GDM1 (cell line): ENCODE data around the gene LIMA1.
A peak's percentile ranks its signal among the peaks of the same experiment; 100 is the strongest.
"Not testable (repeated sequence)": the region's sequence is repeated elsewhere in the genome, so short reads cannot be mapped to it uniquely, and the experiment has no call there.

Experiments
- DNase-seq: peaks from one replicate; lab custom pipeline; 2025; lab: John Stamatoyannopoulos, UW

Gene LIMA1

GRCh38 chr12:50285253-50285652 is 1.9 kb upstream of the LIMA1 start:
- DNase-seq = no peak

GRCh38 chr12:50282721-50283228 is 545 bp downstream of the LIMA1 start:
- DNase-seq = no peak

- no peak for DNase-seq
Observed at GRCh38 chr12:50279501-50279900, 3.8 kb downstream of the LIMA1 start.

GRCh38 chr12:50276912-50277671 is 6.2 kb downstream of the LIMA1 start:
- DNase-seq = no peak

DNA sequence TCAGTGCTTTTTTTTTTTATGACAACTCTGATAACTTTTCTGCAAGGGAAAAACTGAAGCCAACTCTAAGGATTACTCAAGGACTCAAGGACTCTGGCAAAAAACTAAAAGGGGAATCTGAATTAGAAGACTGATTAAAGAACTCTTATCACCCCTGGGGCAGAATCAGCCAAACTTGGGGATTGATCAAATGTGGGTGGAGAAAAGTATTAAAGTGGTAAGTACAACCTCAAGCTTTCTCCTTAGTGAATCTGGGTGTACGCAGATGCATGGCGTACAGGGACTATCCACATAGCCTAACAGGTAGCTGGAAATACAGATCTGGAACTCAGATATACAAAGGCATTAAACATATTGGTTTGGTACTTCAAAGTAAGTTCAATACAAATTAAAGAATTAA is 7.3 kb downstream of the LIMA1 start:
- DNase-seq = no peak

GRCh38 chr12:50275556-50275955 is 7.8 kb downstream of the LIMA1 start:
- DNase-seq = peak; percentile 29

GRCh38 chr12:50275127-50275526 is 8.2 kb downstream of the LIMA1 start:
- DNase-seq = not testable (repeated sequence)

DNA sequence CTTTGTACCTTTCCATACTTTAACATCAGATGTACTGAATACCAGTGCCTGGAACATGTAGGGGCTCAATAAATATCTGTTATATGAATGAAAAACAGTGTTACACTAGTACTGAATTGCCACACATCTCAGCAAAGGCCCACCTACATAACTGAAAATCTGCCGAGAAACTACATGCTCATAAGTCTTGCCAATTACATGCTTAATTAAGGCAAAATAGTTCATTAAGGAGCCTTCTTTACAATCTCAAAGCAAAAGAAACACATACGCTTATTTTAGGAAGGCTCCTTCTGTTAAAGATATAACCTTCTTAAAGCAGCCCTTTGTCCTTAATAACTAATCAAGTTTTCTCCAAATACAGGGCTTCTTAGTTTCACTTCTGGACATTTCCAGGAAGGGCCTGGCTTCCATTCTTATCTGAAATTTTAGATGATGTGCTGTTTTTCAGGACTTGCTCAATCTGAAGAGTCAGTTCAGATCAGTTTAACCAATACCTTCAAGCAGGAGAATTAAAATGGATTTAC is 11.5 kb downstream of the LIMA1 start:
- DNase-seq = no peak

- DNase-seq = no peak
Observed at GRCh38 chr12:50268482-50268881, 14.8 kb downstream of the LIMA1 start.

GRCh38 chr12:50265770-50266524 is 17.4 kb downstream of the LIMA1 start:
- DNase-seq = no peak

- no peak for DNase-seq
Observed at GRCh38 chr12:50263832-50264231, 19.5 kb downstream of the LIMA1 start.

DNA sequence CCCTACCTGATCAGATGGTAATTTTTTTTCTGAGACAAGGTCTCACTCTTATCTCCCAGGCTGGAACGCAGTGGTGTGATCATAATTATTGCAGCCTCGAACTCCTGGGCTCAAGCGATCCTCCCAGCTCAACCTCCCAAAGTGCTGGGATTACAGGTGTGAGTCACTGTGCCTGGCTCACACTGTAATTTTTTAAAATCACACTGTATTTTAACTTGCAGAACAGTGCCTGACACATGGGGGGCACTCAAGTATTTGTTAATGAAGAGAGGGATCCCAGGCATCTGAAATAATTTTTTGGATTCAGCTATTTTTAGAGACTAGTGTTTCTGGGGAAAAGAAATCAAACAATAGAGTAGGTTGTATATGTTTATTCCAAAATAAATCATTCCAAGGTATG is 21.7 kb downstream of the LIMA1 start:
- no peak for DNase-seq

- no peak for DNase-seq
Observed at GRCh38 chr12:50258167-50258551, 25.2 kb downstream of the LIMA1 start.

DNA sequence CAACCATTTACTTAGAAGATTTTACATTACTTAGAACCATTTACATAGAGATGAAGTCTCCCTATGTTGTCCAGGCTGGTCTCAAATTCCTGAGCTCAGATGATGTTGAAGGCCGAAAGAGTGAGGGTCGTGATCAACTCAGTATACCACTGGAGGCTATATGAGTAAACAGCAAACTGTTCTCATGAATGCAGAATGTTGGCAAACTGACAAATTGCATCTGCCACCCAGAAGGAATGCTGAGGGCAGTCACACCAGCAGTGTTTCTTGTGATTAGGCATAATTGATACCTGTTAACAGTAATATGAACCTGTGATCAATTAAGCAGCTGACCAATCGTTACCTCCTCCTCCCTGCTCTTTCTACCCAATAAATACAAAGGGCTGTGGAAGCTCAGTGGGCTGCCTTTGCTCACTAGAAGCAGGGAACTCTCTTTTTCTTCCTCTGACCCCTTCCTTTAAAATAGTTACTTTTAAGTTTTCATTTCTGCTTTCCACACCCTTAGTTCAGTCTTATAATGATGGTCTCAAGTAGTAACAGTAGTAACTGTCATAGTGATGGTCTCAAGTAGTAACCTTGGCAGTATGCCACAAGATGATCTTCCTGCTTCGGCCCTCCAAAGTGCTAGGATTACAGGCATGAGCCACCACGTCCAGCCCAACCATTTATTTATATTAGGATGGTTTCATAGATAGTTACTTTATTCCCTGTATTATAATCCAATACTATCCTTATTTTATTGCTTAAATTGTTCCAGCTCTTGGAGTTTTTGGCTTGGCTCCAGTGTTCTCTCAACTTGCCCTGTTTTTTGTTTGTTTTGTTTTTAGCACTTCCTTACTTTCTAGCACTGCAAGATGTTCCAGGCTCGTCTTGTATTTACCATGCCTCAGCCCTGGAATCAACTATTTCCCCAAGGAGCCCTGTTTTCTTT is 25.8 kb downstream of the LIMA1 start:
- no peak for DNase-seq

- no peak for DNase-seq
Observed at GRCh38 chr12:50256761-50257160, 26.6 kb downstream of the LIMA1 start.

GRCh38 chr12:50252977-50253602 is 30.2 kb downstream of the LIMA1 start:
- DNase-seq = no peak

DNA sequence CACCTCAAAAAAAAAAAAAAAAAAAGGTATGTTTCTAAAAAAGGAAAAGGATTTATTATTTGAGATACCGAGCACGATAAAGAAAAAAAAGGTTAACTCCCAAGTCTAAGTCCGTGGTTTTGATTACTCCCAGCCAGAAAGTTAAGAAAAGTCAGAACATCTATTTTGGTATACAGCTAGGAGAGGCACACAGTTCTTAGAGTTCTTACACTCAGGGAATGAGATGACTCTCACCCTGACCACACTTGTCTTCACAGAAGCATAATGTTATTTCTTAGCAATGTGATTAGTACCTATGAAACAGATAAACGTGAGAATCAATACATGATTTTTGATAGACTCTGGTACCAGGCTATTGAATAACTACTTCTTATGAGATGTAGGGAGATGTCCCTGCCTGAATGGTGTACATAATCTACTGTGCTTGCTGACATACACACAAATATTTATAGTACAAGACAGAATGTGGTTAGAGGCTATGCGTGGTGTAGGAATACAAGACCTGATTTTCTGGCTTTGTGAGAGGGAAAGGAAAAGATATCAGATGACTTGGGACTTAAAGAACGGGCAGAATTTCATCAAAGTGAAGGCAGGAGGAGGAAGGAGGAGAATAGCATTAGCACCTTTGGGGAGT is 31.6 kb downstream of the LIMA1 start:
- DNase-seq = no peak

- no peak for DNase-seq
Observed at GRCh38 chr12:50249464-50250182, 33.7 kb downstream of the LIMA1 start.

GRCh38 chr12:50248883-50249282 is 34.4 kb downstream of the LIMA1 start:
- DNase-seq = no peak

- DNase-seq = no peak
Observed at GRCh38 chr12:50248411-50248810, 34.9 kb downstream of the LIMA1 start.
